ENCODE data around the gene TPO.
"Not testable (repeated sequence)": the region's sequence is repeated elsewhere in the genome, so short reads cannot be mapped to it uniquely, and the experiment has no call there.

TPO gene

GRCh38 chr2:1405967-1406366 is 7.3 kb upstream of the TPO start:
- no peak for DNase-seq

GRCh38 chr2:1406434-1406833 is 6.8 kb upstream of the TPO start:
- DNase-seq = no peak

- no peak for DNase-seq
Measured at GRCh38 chr2:1407950-1408675, 5.2 kb upstream of the TPO start.

GRCh38 chr2:1414121-1414520 is 858 bp downstream of the TPO start:
- no peak for DNase-seq

- not testable (repeated sequence) for DNase-seq
Measured at GRCh38 chr2:1414901-1415300, 1.6 kb downstream of the TPO start.

GRCh38 chr2:1415501-1415900 is 2.2 kb downstream of the TPO start:
- no peak for DNase-seq

- DNase-seq = no peak
Measured at GRCh38 chr2:1418566-1418965, 5.3 kb downstream of the TPO start.

- no peak for DNase-seq
Measured at GRCh38 chr2:1420746-1421480, 7.7 kb downstream of the TPO start.

GRCh38 chr2:1421731-1422130 is 8.5 kb downstream of the TPO start:
- no peak for DNase-seq

- no peak for DNase-seq
Measured at GRCh38 chr2:1422131-1422530, 8.9 kb downstream of the TPO start.

GRCh38 chr2:1422716-1423285 is 9.5 kb downstream of the TPO start:
- DNase-seq = no peak

GRCh38 chr2:1427086-1427485 is 13.8 kb downstream of the TPO start:
- DNase-seq = no peak

- no peak for DNase-seq
Measured at GRCh38 chr2:1429895-1430294, 16.6 kb downstream of the TPO start.

- DNase-seq = no peak
Measured at GRCh38 chr2:1430491-1430890, 17.2 kb downstream of the TPO start.

- DNase-seq = no peak
Measured at GRCh38 chr2:1431886-1432400, 18.7 kb downstream of the TPO start.

- DNase-seq = no peak
Measured at GRCh38 chr2:1432726-1433125, 19.5 kb downstream of the TPO start.

- no peak for DNase-seq
Measured at GRCh38 chr2:1436369-1436768, 23.1 kb downstream of the TPO start.

- no peak for DNase-seq
Measured at GRCh38 chr2:1437101-1437500, 23.8 kb downstream of the TPO start.

- DNase-seq = no peak
Measured at GRCh38 chr2:1437537-1437936, 24.3 kb downstream of the TPO start.

GRCh38 chr2:1438972-1439371 is 25.7 kb downstream of the TPO start:
- no peak for DNase-seq

GRCh38 chr2:1440581-1440980 is 27.3 kb downstream of the TPO start:
- DNase-seq = no peak

GRCh38 chr2:1446301-1446700 is 33.0 kb downstream of the TPO start:
- DNase-seq = no peak

- no peak for DNase-seq
Measured at GRCh38 chr2:1448009-1448408, 34.7 kb downstream of the TPO start.

GRCh38 chr2:1450915-1451314 is 37.7 kb downstream of the TPO start:
- no peak for DNase-seq

Data from 8988T (cell line).